ENCODE measurements around the gene PI3.
A peak's percentile ranks its signal among the peaks of the same experiment; 100 is the strongest.
"Not testable (repeated sequence)": the region's sequence is repeated elsewhere in the genome, so short reads cannot be mapped to it uniquely, and the experiment has no call there.

Gene PI3, protein sequence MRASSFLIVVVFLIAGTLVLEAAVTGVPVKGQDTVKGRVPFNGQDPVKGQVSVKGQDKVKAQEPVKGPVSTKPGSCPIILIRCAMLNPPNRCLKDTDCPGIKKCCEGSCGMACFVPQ

DNA sequence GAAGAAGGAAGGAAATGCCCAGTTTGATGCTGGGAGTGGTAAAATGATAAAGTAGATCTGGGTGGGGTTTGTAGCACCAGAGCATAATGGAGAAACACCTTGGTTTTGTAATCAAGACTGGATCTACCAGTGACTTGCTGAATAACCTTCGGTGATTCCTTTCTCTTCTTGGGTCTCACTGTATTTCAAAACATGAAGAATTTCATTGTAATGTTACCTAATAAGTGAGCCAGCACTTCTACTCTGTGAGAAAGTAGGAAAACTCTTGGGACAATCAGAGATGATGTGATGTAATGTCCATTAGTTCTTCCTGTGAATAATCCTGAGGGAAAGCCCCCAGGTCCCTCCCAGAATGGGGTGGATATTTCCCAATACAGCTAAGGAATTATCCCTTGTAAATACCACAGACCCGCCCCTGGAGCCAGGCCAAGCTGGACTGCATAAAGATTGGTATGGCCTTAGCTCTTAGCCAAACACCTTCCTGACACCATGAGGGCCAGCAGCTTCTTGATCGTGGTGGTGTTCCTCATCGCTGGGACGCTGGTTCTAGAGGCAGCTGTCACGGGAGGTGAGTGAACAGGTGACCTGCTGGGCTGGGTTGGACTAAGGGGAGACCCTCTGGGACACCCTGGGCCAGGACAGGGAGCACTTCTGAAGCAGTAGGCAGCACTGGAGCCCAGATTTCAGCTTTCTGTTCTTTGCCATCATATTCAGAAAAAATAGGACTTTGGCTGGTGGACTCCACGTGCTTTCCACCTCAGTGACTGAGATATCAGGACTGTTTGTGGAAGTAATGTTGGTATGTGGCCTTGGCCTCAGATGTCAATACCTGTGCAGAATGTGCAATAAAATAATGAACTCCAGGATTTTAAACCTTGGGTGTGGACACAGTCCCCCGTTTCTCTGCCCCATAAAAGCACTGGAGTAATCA, at the start of gene PI3:
PI3 (plus strand) TSS at position 469 of the 931 bp plus-strand sequence; CDS start at position 490, 21 bp downstream.
- TF ChIP-seq, protein P1, sequence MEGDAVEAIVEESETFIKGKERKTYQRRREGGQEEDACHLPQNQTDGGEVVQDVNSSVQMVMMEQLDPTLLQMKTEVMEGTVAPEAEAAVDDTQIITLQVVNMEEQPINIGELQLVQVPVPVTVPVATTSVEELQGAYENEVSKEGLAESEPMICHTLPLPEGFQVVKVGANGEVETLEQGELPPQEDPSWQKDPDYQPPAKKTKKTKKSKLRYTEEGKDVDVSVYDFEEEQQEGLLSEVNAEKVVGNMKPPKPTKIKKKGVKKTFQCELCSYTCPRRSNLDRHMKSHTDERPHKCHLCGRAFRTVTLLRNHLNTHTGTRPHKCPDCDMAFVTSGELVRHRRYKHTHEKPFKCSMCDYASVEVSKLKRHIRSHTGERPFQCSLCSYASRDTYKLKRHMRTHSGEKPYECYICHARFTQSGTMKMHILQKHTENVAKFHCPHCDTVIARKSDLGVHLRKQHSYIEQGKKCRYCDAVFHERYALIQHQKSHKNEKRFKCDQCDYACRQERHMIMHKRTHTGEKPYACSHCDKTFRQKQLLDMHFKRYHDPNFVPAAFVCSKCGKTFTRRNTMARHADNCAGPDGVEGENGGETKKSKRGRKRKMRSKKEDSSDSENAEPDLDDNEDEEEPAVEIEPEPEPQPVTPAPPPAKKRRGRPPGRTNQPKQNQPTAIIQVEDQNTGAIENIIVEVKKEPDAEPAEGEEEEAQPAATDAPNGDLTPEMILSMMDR (IDR thresholded peaks at IDR 0.05; ENCODE audit: insufficient read depth, low read depth, low read length, missing control alignments), result no peak
- peak; percentile 96 for DNase-seq (ENCODE audit: low read depth)
- no peak within 1 kb of the TSS for H3K4me3 ChIP-seq (ENCODE audit: low read length)

DNA sequence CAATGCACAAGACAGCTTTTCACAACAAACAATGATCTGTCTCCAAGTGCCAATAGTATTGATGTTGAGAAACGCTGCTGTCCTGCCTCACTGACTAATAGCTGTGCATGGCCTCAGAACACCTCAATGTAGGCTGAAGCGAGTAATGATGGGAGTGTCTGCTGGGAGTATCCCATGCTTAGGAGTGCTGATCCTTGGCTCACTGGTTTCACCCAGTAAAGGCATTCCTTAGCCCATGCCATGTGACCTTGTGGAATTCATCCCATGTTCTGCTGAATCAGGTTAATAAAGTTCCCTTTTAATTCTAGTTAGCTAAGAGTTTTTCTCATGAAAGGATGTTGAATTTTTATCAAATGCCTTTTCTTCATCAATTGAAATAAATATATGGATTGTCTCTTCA, 46.6 kb upstream of the PI3 start:
- H3K4me3 ChIP-seq (ENCODE audit: low read length), result no peak overlapping the region
- TF ChIP-seq, protein P1 (IDR thresholded peaks at IDR 0.05; ENCODE audit: insufficient read depth, low read depth, low read length, missing control alignments), result no peak
- DNase-seq (ENCODE audit: low read depth), result peak; percentile 94

DNA sequence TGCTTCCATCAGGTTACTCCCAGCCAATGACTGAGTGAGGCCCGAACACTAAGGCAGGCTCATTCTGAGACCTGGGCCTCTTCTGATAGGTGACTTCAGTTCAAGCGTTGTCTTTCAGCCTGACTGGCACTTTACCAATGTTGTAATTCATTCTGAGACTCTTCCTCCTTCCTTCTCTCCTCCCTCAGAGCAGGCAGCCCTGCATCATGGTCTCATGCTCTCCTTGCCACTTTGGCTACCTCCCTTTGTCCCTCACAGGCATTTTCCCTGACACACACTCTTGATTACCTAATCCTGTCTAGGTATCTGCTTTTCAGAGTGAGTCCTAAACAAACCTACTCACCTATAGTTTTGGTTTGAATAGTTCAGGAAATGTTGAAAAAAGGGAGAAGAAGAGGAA, 37.8 kb upstream of the PI3 start:
- TF ChIP-seq, protein P1 (IDR thresholded peaks at IDR 0.05; ENCODE audit: insufficient read depth, low read depth, low read length, missing control alignments), result no peak
- peak; percentile 53 for DNase-seq (ENCODE audit: low read depth)
- H3K4me3 ChIP-seq (ENCODE audit: low read length), result no peak overlapping the region

DNA sequence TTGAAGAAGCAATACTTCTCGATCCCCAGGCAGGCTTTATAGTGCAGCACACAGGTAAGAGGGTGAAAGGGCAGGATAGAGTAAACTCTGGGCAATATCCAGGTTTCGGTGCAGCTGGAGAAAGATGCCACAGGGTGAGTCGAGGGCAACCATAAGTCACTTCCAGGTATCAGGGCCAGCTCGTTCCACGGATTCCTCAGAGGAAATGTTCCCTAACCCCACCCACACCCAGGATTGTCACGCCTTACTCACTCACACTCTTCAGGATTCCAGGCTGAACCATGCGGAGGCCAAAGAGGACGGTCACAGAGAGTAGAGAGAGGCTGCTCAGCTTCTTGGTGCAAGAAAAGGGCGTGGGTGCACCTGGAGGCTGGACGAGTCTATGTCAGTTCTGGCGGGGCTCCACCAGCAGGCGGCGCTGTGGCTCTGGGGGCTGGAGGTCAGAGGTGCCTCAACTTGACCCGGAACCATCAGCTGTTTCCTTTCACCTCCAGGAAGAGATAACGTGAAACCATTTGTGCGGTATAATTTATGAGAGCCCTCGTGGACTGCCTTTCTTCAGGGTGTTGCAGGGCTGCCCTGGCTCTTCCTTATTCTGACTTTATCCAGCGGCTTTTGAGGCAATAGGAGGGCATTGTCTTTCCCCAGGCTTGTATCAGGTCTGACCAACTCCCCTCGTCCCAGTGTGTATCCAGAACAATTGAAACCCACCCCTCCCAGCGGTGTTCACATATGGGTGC, 36.0 kb upstream of the PI3 start:
- TF ChIP-seq, protein P1 (IDR thresholded peaks at IDR 0.05; ENCODE audit: insufficient read depth, low read depth, low read length, missing control alignments), result peak; percentile 86
- DNase-seq (ENCODE audit: low read depth), result peak; percentile 84
- H3K4me3 ChIP-seq (ENCODE audit: low read length), result no peak overlapping the region

DNA sequence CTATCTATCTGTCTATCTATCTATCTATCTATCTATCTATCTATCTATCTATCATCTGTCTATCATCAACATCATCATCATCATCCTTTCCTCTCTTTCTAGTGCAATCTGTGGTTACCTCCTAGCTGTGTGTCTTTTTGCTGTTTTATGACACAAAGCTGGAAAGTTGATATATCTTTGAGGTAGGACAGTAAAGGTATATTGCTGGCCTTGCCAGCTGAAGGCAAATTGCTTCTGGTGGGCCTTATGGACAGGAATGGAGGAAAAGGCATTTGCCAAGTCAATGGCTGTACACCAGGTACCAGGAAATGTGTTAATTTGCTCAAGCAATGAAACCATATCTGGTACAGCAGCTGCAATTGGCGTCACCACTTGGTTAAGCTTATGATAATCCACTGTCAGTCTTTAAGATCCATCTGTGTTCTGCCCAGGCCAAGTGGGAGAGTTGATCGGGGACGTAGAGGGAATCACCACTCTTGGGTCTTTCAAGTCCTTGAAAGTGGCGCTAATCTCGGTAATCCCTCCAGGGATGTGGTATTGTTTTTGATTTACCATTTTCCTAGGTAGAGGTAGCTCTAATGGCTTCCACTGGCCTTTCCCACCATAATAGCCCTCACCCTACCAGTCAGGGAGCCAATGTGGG, 34.8 kb upstream of the PI3 start:
- DNase-seq (ENCODE audit: low read depth); H3K4me3 ChIP-seq (ENCODE audit: low read length): not testable (repeated sequence)

DNA sequence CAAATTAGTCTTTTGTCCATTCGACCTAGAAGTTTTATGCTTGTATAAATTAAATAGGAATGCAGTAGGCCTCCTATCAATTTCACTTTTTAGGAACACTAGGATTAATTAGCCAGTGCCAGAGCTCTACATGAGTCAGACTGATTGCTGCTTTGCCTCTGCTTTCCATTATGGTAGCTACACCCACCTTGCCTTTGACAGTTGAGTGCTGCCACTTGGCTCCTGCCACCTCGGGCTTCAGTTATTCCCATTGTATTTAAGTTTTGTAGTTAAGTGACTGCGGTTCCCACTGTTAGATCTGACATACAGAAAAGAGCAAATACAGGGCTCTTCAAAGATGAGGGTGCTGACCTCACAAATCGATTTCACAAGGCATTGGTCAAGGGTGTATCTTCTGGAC, 33.9 kb upstream of the PI3 start:
- TF ChIP-seq, protein P1 (IDR thresholded peaks at IDR 0.05; ENCODE audit: insufficient read depth, low read depth, low read length, missing control alignments), result no peak
- DNase-seq (ENCODE audit: low read depth), result no peak
- H3K4me3 ChIP-seq (ENCODE audit: low read length), result no peak overlapping the region

DNA sequence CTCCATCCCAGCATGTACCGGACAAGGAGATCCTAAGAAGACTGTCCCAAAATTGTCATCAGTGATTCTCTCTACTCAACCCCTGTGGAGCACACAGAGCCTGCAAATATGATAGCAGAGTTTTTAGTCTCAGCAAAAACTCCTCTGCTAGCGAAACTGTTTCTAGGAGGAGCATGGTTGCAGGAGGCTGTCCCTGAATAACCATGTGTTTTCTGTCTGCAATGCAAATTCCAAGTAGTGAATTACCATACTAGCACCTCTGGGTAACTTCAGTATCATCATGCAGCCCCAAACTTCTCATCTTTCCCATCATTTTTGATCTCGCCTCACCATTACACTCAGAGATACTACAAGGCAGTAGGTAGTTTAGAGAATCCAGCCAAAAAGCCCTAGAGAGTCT, 25.6 kb upstream of the PI3 start:
- no peak overlapping the region for H3K4me3 ChIP-seq (ENCODE audit: low read length)
- TF ChIP-seq, protein P1 (IDR thresholded peaks at IDR 0.05; ENCODE audit: insufficient read depth, low read depth, low read length, missing control alignments), result no peak
- DNase-seq (ENCODE audit: low read depth), result no peak

All from epithelial cell of esophagus (primary cell).